Measurements from ENCODE around the gene ARL6IP5.

Gene ARL6IP5

GRCh38 chr3:69142797-69143454 is 58.2 kb downstream of the ARL6IP5 start:
- TF ChIP-seq, protein P1, sequence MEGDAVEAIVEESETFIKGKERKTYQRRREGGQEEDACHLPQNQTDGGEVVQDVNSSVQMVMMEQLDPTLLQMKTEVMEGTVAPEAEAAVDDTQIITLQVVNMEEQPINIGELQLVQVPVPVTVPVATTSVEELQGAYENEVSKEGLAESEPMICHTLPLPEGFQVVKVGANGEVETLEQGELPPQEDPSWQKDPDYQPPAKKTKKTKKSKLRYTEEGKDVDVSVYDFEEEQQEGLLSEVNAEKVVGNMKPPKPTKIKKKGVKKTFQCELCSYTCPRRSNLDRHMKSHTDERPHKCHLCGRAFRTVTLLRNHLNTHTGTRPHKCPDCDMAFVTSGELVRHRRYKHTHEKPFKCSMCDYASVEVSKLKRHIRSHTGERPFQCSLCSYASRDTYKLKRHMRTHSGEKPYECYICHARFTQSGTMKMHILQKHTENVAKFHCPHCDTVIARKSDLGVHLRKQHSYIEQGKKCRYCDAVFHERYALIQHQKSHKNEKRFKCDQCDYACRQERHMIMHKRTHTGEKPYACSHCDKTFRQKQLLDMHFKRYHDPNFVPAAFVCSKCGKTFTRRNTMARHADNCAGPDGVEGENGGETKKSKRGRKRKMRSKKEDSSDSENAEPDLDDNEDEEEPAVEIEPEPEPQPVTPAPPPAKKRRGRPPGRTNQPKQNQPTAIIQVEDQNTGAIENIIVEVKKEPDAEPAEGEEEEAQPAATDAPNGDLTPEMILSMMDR (conservative IDR thresholded peaks at IDR 0.05): no peak
- no peak for TF ChIP-seq ZFX (IDR thresholded peaks at IDR 0.05)
- H3K27ac ChIP-seq: no peak overlapping the region

DNA sequence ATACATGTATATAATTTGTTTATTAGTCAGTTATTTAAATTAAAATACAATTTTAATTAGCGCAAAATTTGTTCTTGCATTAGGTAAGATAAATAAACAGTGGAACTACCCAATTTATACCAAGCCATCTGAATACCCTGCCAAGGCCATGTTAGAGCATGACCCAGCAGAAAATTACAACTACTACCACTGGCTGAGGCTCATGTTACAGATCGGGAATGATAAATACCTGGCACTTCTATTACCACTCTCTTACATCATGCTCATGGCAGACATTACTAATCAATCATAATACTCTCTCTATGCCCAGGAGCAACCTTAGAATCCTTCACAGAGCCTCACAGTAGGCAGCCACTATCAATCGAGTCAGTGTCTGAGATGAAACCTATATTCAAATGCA is 58.9 kb downstream of the ARL6IP5 start:
- H3K27ac ChIP-seq: no peak overlapping the region; the same call in 1 of the 2 replicates
- TF ChIP-seq ZFX (IDR thresholded peaks at IDR 0.05): no peak
- TF ChIP-seq, protein P1 (conservative IDR thresholded peaks at IDR 0.05): no peak

- H3K27ac ChIP-seq: peak overlapping the region; percentile 54
- TF ChIP-seq, protein P1 (conservative IDR thresholded peaks at IDR 0.05): no peak
- TF ChIP-seq ZFX (IDR thresholded peaks at IDR 0.05): no peak
Measured at GRCh38 chr3:69144631-69145245, 60.0 kb downstream of the ARL6IP5 start.

DNA sequence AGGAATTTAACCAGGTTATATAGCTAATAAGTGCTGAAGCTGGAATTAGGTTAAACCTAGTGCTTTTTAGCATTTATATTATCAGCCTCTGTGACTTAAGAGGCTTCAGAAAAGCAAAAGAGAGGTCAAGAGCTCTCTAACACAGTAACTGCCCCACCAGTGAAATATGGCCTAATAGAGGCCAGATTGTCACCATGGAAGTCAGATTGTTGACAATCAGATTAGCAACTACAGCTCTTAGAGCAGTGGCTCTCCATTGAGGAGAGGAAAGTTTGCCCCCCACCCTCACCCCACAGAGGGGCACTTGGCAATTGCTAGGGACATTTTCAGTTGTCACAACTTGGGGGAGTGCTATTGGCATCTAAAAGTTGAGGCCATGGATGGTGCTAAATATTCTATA is 61.0 kb downstream of the ARL6IP5 start:
- no peak overlapping the region for H3K27ac ChIP-seq
- no peak for TF ChIP-seq ZFX (IDR thresholded peaks at IDR 0.05)
- TF ChIP-seq, protein P1 (conservative IDR thresholded peaks at IDR 0.05): no peak

DNA sequence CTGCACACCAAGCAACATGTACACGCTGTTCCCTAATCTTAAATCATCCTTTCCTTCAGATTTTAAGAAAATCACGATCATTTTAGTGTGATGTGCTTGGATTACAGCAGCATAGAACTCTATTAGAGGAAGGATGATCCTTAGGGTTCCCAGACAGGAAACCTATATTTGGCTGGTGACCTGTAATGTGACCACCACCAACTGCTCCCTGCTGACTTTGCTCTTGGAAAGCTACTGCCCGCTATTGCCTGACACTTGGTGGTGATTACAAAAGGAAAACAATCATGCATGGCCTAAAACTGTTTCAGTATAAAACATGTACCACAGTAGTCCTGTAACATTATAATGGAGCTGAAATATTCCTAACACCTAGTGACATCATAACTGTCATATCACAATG is 64.8 kb downstream of the ARL6IP5 start:
- H3K27ac ChIP-seq: no peak overlapping the region

More for the DNA sequence above, 64.8 kb downstream of the ARL6IP5 start:
- TF ChIP-seq ZFX (IDR thresholded peaks at IDR 0.05): no peak
- TF ChIP-seq, protein P1 (conservative IDR thresholded peaks at IDR 0.05): no peak
